Activated CD8-positive, alpha-beta memory T cell treated with anti-CD3 and anti-CD28 coated beads for 1 hour (primary cell): ENCODE measurements around the gene ZNF367.
"Not testable (repeated sequence)": the region's sequence is repeated elsewhere in the genome, so short reads cannot be mapped to it uniquely, and the experiment has no call there.

Experiments
- DNase-seq, 2 donors: peaks; one replicate each; pipeline ENCODE4 v3.0.0-alpha.2; 2020; ENCODE audit warnings: low read depth in 1 of 2; ENCODE audit errors: extremely low read depth in 1 of 2

ZNF367 gene

DNA sequence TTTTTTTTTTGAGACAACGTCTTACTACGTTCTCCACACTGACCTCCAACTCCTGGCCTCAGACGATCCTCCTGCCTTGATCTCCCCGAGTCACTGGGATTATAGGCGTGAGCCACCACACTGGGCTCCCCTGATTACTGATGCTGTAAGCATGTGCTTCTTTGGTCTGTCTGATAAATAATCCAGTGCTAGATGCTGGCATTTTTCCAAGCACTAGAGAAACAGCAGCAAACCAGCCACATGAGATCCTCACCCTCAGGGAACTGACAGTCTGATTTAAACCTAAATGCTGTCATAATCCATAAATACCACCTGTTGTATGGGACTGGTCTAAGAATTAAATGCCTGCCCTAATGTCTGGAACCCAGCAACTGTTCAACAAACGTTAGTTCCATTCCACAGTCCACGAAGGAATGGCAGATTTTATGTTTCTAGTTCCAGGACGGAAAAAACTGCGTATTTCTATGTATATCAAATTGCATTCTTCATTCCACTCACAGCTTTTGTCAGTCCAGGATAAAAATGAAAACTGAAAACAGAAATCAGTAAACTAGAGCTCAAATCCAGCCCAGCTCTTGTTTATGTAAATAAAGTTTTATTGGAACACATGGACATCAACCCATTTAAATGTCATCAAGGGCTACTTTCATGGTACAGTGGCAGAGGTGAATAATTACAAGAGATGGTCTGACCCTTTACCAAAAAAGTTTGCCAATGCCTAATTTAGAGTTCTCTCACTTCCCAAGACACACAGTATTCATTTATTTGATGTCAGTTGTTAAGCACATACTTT is 54.8 kb downstream of the ZNF367 start:
- DNase-seq = no peak

DNA sequence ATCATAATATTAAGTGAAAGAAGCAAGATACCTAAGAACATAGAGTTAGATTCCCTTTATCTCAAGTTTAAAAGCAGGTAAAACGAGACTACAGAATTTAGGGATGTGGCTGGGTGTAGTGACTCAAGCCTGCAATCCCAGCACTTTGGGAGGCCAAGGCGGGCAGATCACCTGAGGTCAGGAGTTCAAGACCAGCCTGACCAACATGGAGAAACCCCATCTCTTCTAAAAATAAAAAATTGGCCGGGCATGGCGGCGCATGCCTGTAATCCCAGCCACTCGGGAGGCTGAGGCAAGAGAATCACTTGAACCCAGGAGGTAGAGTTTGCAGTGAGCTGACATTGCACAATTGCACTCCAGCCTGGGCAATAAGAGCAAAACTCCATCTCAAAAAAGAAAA is 56.1 kb downstream of the ZNF367 start:
- DNase-seq = not testable (repeated sequence)

DNA sequence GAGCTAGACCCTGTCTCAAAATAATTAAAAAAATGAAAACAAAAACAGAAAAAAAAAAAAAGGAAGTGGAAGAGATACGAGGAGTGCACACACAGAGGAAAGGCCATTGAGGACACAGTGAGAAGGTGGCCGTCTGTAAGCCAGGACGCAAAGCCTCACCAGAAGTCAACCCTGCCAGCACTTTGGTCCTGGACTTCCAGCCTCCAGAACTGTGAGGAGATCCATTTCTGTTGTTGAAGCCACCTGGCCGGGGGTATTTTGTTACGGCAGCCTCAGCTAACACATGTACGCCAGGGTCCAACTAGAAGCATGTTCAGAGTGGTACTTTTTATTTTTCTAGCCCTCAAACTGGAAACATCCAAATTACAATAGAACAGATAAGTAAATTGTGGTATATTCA is 56.5 kb downstream of the ZNF367 start:
- DNase-seq = no peak

DNA sequence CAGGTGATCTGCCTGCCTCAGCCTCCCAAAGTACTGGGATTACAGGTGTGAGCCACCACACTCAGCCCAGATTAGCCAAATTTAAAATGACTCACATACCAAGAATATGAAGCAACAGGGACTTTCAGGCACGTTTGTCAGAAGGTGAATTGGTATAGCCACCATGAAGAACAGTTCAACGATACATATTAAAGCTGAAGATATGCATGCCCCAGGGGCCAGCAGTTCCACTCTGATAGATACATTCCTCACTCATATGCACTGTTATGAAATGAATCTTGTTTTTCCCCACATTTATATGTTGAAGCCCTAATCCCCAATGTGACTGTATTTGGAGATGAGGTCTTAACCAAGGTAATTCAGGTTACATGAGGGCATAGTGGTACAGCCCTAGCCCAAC is 57.2 kb downstream of the ZNF367 start:
- DNase-seq = no peak

DNA sequence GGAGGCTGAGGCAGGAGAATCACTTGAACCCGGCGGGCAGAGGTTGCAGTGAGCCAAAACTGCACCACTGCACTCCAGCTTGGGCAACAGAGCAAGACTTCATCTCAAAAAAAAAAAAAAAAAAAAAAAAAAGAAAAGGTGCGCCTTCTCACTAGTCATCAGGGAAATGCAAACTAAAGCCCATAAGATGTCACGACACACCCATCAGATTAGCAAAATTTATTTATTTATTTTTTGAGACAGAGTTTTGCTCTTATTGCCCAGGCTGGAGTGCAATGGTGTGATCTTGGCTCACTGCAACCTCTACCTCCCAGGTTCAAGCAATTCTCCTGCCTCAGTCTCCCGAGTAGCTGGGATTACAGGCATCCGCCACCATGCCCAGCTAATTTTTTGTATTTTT is 57.6 kb downstream of the ZNF367 start:
- not testable (repeated sequence) for DNase-seq

DNA sequence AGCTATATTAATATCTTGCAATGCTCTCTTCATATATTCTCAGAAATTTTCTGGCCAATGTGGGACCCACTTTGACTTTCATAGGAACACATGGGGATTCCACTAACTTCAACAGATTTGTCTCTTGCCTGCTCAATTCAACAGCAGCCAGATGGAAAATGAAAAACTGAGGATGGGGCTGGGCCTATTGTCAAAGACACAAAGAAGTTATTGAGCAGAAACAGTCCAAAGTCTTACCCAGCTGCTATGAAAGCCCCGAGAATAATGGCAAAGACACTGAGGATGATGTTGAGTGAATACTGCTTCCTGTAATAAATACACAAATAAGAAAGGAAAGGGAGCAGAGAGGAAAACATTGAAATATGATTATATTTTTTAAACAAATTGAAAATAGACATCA is 67.3 kb downstream of the ZNF367 start:
- no peak for DNase-seq

DNA sequence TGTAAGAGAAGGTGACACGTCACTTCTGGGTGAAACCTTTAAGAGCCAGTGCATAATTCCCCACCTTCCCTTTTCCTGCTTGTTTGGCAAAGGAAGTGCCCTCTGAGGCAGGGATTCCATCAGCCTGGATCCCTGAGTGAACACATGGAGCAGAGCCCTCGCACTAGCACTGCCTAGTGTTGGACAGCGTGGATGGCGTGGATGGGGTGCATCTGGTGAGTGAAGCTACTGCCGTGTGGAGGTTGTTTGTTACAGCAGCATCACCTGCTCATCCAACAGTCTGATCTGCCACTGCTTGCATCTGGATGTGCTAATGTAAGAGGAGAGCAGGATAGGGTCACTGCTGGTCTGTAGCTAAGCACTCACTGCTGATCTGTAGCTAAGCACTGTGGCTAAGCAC is 69.9 kb downstream of the ZNF367 start:
- no peak for DNase-seq

DNA sequence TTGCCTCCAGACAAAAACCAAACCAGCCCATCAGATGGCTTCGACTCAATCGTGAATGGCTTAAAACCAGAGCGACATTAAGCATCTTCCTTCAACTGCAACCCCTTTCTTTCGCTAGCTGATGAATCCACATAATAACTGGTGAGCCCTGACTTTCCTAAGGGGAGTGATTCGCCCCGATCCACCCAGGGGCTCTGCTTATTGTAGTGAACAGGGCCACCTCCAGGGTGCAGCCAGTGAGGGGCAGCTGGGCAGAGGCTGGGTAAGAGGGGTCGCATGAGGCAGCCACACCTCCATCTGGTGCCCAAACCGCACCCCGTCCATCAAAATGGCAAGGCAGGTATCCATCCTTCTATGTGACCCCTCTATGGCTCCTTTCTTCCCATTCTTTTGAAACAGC is 72.6 kb downstream of the ZNF367 start:
- no peak for DNase-seq

DNA sequence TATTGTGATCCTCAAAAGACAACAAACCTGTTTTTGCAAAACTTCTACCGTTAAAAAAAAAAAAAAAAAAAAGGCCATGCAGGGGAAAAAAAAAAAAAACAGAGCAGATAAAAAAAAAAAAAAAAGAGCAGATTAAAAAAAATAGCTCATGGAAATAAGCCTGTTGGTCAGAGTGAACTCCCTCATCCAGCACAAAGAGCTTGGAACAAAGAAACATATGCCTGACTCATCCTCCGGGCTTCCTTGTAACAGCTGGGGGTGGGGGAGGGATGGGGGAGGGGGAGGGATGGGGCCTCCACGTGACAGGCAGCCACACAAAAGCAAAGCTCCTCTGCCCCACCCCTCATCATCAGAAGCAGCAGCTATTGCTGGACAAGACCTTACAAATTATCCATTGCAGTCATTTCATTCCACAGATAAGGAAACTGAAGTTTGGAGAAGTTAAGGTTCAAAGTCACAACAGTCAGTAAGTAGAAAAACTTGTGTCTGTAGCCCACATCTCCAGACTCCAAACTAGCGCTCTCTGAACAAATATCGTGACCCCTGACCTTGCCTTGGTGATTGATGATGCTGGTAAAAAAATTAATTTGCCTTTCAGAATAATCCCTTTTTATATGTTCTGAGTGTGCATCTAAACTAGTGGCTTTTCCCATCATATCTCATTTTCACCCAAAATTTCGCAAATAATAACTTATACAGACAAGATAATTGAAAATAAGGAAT is 73.6 kb downstream of the ZNF367 start:
- DNase-seq = no peak

DNA sequence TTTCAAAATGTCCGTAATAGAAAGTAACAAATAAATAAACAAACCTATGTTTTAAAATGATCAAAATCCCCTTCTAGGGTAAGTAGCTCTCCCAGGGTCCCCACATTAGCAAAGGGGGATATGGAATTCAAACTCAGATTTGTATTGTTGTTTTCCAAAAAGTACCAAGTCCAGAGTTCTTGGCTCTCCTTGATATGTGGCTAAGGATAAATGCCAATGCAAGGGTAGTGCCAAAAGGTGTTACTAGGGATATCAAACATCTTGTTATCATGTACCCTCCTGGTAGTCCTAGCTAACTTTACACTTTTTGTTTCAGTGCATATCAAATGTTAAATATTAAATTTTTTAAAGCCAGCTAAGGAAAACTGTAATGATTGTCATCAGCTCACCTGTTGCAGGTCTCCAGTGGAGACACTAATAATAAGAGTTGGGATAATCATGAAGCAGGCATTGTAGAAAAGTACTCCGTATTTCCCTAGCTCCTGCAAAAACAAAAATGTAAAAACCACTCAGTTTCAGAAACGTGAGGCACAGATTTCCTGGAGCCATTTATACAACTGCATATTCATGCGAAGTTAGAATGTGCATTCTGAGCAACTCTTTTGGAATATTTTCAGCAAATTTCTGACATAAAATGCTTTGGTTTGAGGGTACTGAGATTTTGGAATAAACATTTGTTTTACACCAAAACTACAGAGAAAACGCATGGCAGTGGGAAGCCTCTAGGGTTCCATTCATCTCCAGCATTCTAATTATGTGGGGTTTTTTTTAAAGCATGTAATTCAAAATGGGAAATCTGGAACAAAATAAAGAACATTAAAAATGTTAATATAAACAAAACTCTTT is 74.4 kb downstream of the ZNF367 start:
- DNase-seq = no peak

DNA sequence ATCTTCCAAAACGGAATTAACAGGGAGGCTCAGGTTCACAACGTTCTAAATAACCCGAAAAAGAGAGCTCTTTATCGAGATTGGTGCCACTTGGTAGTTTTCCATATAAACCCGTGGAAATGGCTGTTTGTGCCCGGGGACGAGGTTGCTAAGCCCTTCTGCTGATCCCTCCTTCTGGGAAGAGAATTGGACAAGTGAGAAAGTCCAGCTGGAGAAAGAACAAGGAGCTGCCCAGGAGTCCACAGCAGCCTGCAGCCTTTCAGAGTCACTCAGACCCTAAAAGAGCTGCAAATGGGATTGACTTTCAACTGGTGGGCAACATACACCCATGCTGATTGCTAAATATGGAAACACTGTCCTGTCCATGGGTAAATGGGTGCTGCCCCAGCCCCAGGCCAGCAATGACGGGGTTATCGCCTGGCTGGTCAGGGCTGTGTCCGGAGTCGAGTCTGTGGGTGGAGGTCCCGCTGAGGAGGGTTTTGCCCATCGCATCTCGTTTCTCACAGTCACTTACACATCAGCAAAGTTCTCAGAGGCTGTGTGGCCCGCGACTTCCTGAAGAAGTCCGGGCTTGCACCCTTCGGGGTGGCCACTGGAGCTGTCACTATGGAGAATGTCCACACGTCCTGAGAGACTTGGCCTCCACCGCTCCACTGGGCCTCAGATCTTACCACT is 75.5 kb downstream of the ZNF367 start:
- no peak for DNase-seq

DNA sequence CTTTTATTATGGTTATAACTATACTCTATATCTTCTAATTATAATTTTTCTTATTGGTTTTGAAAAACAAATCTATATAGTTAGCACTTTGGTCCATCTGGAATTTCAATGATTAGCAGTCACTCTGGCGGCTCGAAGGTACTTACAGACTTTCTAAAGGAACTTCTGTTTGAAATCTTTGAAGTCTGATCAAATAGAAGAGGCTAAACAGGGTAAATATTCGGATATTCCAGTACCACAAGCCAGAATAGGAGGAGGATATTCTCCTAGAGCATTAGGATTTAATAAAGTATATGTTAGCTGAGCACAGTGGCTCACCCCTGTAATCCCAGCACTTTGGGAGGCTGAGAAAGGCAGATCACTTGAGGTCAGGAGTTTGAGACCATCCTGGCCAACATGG is 77.5 kb downstream of the ZNF367 start:
- no peak for DNase-seq

DNA sequence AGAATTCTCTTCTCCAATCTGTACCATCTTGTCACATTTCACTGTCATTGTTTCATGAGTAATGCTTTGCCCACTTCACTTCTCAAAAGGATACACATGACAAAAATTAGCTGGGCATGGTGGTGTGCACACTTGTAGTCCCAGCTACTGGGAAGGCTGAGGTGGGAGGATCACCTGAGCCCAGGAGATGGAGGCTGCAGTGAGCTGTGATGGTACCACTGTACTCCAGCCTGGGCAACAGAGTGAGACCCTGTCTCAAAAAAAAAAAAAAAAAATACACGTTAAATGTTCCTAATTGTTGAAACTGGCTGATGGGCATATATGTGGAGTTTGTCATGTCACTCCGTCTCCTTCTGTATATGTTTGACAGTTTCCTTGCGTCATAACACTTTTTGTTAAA is 79.9 kb downstream of the ZNF367 start:
- DNase-seq = no peak
